ENCODE results near the gene ARHGAP29.
"Not testable (repeated sequence)": the region's sequence is repeated elsewhere in the genome, so short reads cannot be mapped to it uniquely, and the experiment has no call there.

Gene ARHGAP29

DNA sequence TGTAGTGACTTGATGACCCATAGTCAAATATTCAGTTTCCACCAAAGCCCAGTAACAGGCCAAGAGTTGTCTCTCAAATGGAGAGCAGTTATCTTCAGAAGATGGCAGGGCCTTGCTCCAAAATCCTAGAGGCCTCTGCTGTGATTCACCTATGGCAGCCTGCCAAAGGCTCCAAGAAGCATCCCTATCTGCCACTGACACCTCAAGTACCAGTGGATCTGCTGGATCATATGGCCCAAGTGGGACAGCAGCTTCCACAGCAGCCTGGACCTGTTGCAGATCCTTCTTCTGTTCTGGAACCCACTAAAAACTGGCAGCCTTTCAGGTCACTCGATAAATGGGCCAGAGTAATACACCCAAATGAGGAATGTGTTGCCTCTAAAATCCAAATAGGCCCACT, 73.3 kb downstream of the ARHGAP29 start:
- DNase-seq, result not testable (repeated sequence)

DNA sequence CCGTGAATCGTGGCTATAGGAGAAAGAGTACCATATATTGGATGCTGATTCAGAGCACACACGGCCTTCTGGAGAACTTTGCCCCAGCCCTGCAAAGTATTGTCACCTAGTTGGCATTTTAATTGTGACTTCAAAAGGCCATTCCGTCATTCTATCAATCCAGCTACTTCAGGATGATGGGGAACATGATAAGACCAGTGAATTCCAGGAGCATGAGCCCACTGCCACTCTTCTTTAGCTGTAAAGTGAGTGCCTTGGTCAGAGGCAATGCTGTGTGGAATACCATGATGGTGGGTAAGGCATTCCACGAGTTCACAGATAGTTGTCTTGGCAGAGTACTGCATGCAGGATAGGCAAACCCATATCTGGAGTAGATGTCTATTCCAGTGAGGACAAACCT, 74.1 kb downstream of the ARHGAP29 start:
- not testable (repeated sequence) for DNase-seq

DNA sequence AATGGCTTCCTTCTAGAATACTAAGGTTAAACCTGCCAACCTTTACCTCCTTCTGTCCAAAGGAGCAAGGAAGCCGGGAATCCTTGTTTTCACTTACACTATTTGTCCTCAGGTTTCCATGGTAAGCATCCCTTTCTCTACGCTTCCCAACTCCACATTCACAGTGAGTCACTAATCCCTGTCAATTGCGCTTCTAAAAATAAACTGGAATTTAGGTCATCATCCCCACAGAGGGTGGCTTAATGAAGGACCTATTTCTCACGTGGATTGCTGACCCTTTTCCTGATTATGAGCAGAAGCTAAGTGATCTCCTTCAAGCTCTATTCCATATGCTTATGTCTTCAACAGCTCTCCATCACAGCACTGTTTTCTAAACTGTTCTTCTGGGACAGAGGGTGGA, 76.6 kb downstream of the ARHGAP29 start:
- DNase-seq, result no peak

DNA sequence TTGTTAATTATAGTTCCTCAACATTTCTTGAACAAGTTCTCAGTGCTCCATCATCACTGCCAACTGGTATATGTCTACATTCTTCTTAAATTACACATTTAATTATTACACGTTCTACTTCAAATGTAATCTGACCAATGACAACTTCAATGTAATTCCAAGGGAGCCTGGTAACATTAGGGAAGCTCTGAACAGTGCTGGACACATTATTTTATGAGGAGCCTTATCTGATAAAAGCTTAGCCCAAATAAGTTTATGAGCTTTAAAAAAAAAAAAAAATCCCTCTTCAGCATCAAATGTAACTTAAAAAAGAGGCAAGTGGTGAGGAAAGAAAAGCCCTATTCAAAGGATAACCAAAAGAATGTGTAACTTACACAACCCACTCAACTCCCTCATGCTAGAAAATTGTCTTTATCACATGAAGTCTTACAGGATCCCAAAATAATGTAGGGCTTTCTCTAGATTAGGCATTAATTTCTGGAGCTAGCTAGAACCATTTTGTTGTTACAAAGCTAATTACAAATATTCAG, 81.2 kb downstream of the ARHGAP29 start:
- DNase-seq, result no peak

DNA sequence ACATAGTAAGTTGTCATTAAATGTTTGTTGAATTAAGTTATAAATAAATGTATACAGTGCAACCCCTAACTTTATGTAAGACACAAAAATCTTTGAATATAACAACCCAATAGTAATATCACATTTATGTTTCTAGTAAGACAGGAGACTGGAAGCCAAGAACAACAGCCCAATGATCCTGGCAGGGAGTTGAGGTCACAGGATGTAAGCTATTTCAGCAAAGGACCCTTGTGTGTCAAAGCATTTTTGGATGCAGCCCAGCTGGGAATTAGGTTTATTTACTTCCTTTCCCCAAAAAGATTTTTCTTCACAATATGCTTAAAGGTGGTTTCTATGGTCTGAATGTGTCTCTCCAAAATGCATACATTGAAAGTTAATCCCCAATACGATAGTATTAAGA, 82.4 kb downstream of the ARHGAP29 start:
- no peak for DNase-seq

DNA sequence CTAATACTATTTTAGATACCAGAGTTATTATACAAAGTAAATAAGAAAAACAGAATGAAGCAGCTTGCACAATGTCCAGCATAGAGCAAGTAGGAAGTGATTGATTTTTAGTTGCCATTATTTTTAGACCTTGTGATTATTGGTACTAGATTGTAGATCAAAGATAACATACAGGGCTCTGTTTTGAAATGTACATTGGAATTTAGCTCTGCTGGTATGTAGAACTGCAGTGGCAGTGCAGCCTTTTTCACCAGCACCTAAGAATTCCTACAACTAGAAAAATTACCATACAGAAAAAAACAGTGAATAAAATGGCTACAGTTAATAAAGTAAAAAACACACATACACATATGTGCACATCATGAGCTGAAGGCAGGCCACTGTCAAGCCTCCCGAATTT, 84.3 kb downstream of the ARHGAP29 start:
- no peak for DNase-seq

DNA sequence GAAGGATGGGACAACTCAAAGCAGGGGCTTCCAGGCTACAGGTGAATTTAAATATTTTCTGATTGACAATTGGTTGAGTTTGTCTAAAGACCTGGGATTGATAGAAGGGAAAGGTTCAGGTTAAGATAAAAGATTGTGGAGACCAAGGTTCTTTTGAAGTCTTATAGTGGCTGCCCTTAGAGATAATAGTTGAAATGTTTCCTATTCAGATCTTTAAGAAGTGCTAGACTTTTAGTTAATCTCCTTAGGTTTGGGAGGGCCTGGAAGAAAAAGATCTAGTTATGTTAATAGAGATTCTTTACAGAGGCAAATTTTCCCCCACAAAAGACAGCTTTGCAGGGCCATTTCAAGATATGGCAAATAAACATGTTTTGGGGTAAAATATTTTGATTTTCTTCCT, 88.2 kb downstream of the ARHGAP29 start:
- not testable (repeated sequence) for DNase-seq

DNA sequence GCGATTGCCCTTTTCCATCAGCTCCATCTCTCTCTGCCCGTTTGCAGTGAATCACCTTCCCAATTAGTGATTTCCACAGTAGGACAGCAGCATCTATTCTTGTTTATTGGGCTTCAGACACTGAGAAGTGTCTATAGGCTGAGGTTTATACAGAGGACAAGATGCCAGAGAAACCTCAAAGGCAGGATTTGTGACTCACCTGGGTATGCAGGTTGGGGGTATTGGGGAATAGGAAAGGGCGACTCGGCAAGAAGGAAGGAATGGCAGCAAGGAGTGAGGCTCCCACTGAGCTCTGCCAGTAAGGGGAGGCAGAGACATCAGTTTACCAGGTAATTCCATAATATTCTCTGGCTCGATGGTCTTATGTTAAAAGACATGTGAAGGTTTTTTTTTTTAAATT, 91.1 kb downstream of the ARHGAP29 start:
- DNase-seq, result no peak

DNA sequence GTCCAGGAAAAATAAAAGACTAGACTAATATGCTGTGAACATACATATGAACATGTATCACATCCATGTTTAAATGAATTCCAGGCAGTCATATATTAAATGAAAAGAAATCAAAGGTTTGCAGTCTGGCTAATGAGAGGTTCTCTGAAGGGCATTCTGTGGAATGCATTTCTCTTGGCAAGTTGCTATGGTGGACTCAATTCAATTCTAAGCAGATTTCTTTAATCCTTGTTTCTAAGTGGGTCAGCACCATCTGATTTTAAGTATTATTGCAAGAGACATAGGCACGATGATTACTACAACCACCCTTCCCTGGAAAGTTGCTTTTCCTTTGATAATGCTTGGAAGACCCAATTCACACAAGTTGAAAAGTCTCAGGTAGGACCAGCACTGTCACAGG, 92.5 kb downstream of the ARHGAP29 start:
- DNase-seq, result no peak

DNA sequence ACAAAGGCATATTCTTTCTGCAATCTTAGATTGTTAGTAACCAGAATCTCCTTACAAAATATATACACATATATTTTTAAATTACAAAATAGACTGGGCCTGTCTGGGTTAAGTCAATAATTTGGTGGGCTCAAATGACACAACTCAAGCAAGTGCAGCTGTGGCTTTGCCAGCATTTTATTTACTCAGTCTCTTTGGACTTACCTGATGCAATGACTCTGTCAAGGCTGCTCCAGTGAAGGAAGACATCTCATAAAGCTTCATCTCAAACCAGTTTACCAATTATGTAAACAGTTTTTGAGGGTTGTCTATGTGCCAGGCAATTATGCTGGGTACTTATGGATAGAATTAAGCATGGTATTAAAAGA, 93.6 kb downstream of the ARHGAP29 start:
- no peak for DNase-seq

DNA sequence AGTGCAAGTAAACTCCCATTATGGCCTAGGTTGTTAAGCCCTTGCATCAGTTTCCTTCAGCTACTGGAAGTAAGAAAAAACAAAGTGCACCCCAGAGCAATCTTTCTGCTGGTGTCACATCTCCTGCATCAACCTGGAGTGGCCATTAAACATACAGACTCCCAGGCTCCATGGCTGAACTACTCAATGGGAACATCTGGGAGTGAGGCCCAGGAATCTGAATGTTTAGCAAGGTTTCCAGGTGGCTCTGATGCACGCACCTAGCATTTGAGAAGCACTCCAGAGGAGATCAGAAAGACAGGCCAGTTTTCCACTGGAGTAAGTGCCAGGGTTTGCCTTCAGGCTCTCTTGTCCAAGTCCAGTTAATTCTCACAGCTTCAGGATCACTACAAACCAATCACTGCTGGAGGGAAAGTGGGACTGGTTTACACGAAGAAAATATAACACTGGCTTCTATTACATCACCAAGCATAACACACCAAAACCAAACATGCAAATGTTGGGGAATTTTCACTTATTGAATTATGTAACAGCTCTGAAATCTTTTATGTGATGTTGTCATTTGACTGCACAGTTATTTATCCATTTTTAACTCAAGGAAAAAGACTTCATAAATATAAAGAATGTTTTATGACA, 94.1 kb downstream of the ARHGAP29 start:
- DNase-seq, result no peak

DNA sequence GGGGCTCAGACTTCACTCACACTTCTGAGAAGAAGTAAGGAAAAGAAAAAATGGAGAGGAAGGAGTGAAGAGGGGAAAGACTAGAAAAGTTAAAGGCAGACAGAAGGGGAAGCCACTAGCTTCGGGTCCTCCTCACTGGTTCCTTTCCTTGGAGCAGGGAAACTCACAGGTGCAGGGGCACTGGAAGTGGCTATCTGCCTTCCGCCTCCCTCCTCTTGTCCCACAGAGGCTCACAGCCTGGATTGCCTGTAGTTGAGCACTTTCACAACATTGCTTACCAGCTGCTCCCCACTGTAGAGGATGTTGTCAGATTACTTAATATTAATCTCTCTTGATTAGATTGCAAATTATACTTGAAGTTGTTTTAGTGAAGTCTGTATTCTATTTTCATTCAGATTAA, 94.8 kb downstream of the ARHGAP29 start:
- no peak for DNase-seq

DNA sequence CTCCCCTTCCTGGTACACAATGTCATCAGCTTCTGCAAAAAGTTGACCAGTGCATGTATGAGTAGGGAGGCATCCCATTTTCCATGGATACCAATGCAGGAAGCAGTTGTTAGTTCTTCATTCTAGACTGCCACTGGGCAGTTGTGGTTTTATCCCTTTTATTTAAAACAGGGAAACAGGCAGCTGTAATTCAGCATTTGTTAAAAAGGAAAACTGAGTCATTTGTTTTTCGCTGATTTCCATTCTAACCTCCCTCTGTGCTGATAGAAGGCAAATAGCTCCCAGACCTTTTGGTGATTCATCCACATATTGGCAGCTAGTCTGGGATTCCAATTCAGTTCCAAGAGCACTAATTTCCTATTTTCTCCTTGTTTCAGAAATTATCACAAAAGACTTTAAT, 95.4 kb downstream of the ARHGAP29 start:
- DNase-seq, result no peak

DNA sequence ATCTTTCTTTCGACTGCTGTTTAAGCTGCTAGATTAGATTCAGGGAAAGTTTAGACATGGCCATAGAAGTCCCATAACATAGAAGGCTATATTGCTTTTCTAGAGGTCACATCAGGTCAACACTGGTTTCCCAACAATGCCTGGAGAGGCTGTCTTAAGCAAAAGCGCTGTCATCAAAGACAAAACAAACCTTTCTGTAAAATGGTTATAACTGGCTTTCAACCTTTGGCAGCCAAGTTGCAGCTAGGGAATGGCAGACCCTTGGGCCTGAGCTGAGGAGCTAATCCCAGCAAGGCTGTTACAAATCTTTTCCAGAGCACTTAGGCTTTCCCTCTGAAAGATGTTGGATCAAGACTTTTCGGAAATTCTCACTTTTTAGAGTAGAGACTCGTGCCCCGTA, 105.3 kb downstream of the ARHGAP29 start:
- no peak for DNase-seq

DNA sequence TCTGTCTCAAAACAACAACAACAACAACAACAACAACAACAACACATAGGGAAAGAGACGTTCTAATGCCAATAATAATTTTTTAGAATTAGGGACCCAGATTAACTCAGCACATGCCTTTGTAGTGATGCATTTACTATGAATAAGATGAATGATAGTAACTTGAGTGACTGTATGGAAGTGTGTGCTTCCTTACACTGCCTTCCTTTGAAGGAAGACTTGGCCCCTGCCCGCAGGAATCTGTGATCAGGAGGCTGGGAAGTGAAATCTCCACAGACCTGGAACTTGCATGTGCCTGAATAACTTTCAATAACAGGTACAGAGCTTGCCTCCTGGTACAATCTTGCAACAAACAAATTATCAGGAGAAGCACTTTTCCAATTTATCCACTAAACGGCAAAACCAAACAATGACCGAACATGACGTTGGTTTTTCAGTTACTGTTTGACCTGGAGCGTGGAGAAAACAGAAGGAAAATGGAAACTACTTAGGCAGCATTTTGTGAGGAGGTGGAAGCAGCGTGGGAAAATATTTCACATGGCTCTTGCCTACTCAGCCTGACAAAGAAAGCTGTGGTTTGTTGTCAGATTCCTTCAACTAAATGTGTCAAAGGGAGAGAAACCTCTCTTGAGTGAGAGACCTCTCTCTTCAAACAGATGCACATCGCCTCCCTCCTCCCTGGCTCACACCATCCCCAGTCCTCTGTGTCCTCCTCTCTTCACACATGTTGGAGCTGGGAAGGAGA, 106.4 kb downstream of the ARHGAP29 start:
- no peak for DNase-seq

DNA sequence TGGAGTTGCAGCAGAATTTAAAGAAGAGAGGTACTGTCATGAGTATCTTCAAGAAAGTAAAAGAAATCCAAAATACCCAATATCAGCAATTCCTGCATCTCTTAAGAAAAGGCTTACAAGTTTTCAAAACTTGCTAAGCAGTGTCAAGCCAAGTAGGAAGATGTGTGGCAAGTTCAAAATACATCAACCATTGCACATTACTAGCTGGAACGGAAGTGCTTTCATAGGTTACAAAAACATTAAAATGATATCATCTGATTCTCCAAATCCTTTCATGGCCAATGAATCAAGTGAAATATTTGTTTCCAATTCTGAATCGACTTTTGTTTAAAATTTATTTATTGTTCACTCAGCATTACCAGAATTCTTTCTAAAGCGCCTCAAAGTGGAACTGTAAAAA, 110.7 kb downstream of the ARHGAP29 start:
- DNase-seq, result no peak

DNA sequence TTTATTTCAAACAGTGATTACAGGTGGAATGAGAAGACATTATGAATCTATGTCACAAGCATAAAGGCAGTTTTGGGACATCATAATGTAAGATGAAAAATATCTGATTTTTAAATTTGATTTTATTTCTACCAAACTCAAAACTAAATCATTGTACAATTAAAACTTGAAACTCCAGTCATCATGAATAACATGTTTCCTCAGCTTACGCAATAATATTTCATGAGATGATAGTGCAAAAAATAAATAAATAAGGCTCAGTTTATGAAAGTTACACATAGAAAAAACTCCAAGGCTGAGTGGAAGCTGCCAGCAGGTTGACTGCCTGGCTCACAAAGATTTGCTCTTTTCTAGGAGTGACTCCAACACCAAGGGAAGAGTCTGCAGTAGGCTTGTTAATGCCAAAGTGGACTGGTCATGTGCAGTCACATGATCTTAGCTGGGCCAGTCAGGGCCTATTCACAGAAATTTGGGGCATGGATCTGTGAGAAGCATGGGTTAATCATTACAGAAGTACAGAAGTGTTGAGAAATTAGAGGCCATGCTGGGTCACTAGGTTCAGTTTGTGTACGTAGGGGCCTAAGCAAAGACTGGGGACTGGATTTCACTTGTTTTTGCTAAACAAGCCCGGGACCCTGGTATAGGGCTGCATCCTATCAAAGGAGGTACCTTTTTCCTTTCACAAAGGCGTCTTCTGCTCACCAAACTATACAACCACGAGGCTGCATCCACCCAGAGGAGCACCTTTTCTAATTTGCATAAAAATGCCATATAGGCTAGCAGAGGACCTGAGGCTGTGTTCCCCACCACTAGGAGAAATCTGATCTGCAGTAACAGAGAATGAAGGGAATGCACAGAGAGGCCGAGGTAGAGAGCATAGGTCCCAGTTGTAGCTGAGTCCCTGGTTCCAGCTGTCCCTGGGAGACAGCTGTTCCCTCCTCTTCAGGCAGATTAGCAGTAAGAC, 111.6 kb downstream of the ARHGAP29 start:
- no peak for DNase-seq

DNA sequence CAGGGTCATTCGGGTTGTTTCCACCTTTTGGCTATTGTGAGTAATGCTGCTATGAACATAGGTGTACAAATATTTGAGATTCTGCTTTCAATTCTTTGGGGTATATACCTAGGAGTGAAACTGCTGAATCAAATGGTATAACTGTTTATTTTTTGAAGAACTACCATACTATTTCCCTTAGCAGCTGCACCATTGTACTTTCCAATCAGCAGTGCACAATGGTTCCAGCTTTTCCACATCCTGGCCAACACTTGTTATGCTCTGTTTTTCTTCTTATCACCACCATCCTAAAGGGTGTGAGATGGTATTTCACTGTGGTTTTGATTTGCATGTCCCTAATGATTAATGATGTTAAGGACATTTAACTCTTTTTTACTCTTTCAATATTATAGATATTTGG, 112.8 kb downstream of the ARHGAP29 start:
- no peak for DNase-seq

DNA sequence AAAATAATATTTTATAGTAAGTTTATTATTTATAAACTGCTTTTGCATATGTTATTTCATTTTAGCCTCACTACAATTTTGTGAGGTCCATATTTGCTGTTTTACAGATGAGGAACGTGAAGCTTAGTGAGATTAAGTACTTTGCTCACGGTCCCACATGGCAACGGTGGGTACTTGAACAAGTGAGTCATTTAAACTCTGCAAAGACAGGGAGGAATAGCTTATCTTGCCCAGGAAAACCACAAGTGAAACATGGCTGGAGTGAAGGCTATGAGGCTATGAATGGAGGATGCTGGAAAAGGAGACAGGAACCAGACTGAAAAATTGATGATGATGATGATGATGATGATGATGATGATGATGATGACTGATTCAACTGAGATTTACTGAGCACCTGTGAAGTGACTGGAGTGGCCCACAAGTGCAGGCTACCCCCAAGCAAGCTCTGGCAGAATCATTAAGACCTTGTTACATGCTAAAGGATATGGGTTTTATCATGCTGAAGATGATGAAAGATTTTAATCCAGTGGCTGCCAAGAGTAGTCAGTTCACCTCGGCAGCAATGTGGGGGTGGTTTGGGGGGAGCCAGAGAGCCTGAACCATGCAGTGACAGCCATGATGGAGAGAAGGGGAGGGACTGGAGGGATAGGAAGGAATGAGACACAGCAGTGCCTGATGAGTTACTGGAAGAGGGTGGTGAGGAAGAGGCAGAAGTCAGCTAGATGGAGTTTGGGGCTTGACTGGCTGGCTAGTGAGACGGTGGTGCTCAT, 115.0 kb downstream of the ARHGAP29 start:
- no peak for DNase-seq

Data from NCI-H446 (cell line).